Ishikawa (cell line): ENCODE data around the gene RTTN.

Source experiments
- CREB1 ChIP-seq: IDR thresholded peaks from 2 replicates; pipeline ENCODE4 v1.6.1; 2012; ENCODE audit warnings: low read depth
- EGR1 ChIP-seq: IDR thresholded peaks from 2 replicates; pipeline ENCODE4 v1.6.1; 2012
- EP300 ChIP-seq: IDR thresholded peaks from 2 replicates; pipeline ENCODE4 v1.6.1; 2012; ENCODE audit warnings: borderline replicate concordance
- FOXM1 ChIP-seq: IDR thresholded peaks from 2 replicates; pipeline ENCODE4 v1.6.1; 2012; ENCODE audit warnings: low read depth, borderline replicate concordance
- NFIC ChIP-seq: IDR thresholded peaks from 2 replicates; pipeline ENCODE4 v1.6.1; 2012
- REST ChIP-seq: IDR thresholded peaks from 2 replicates; pipeline ENCODE4 v1.6.1; 2012; ENCODE audit warnings: low read depth, mild to moderate bottlenecking
- TAF1 ChIP-seq: IDR thresholded peaks from 2 replicates; pipeline ENCODE4 v1.6.1; 2012; ENCODE audit warnings: low read depth, mild to moderate bottlenecking
- TCF12 ChIP-seq: IDR thresholded peaks from 2 replicates; pipeline ENCODE4 v1.6.1; 2012; ENCODE audit warnings: low read depth
- TEAD4 ChIP-seq: IDR thresholded peaks from 2 replicates; pipeline ENCODE4 v1.6.1; 2012
- USF1 ChIP-seq: IDR thresholded peaks from 2 replicates; pipeline ENCODE4 v1.6.1; 2012
- YY1 ChIP-seq: IDR thresholded peaks from 2 replicates; pipeline ENCODE4 v1.6.1; 2012; ENCODE audit warnings: low read depth
- ZBTB7A ChIP-seq: IDR thresholded peaks from 2 replicates; pipeline ENCODE4 v1.6.1; 2012; ENCODE audit warnings: low read depth
- TF ChIP-seq, protein P1 (sequence below): IDR thresholded peaks from 2 replicates; pipeline ENCODE4 v1.6.1; 2012

The RTTN gene

DNA sequence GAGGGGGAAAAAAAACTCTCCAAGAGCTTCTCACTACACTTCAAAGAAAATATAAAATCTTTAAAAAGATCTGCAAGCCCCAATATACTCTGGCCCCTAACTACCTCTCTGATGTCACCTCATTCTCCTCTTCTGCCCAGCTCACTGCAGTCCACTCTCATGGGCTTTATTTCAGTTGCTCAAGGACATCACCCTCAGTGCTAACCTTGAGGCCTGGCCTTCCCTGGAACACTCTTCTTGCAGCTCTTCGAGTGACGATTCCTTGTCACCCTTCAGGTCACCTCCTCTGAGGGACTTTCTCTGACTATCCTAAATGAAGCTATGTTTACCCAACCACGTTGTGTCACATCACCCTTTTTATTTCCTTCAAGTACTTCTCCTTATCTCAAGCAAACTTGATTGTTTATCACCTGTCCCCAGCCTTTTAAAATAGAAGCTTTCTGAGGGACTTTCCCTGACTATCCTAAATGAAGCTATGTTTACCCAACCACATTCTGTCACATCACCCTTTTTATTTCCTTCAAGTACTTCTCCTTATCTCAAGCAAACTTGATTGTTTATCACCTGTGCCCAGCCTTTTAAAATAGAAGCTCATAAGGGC, 10.4 kb downstream of the RTTN start:
- TF ChIP-seq USF1 (no peak), ZBTB7A (no peak), TAF1 (no peak), NFIC (no peak)
- TF ChIP-seq, protein P1, sequence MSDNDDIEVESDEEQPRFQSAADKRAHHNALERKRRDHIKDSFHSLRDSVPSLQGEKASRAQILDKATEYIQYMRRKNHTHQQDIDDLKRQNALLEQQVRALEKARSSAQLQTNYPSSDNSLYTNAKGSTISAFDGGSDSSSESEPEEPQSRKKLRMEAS, result no peak

- TF ChIP-seq CREB1, result no peak
- TF ChIP-seq EP300, result no peak
- no peak for TF ChIP-seq YY1
- TF ChIP-seq NFIC, result no peak
- no peak for TF ChIP-seq EGR1
- TF ChIP-seq REST, result no peak
- no peak for TF ChIP-seq USF1
- no peak for TF ChIP-seq ZBTB7A
These were observed 11.1 kb downstream of the RTTN start for GRCh38 chr18:70194227-70194890.

- no peak for TF ChIP-seq EGR1
- TF ChIP-seq ZBTB7A, result no peak
- TF ChIP-seq USF1, result no peak
- TF ChIP-seq YY1, result no peak
- TF ChIP-seq, protein P1, result no peak
- no peak for TF ChIP-seq REST
- TF ChIP-seq EP300, result no peak
- no peak for TF ChIP-seq FOXM1
- no peak for TF ChIP-seq TCF12
These were observed 15.0 kb downstream of the RTTN start for GRCh38 chr18:70190529-70190928.

- TF ChIP-seq TCF12 (no peak), REST (no peak), FOXM1 (no peak), EGR1 (no peak), ZBTB7A (no peak), TAF1 (no peak), EP300 (no peak), YY1 (no peak), TEAD4 (no peak), NFIC (no peak)
- TF ChIP-seq, protein P1, result no peak
These were observed 17.4 kb downstream of the RTTN start for GRCh38 chr18:70188113-70188512.

GRCh38 chr18:70183441-70183840, 22.0 kb downstream of the RTTN start:
- TF ChIP-seq TCF12 (no peak), NFIC (no peak), EP300 (no peak), FOXM1 (no peak), TEAD4 (no peak)
